Gastrocnemius medialis (tissue), 4 donors: ENCODE data around the gene PTPRR.

Source experiments
- POLR2A ChIP-seq, 2 donors: fragments of 450-650 bp; IDR thresholded peaks; one replicate each; pipeline ENCODE4 v1.6.1; 2017; ENCODE audit warnings: antibody characterized with exemption in 2 of 2, mild to moderate bottlenecking in 2 of 2, moderate library complexity in 2 of 2
- TF ChIP-seq, protein P1 (sequence below), 5 experiments: fragments of 450-650 bp in 3 of 5; fragments of 200-600 bp in 2 of 5; sonication (generic) in 2 of 5; IDR thresholded peaks in 4 of 5; conservative IDR thresholded peaks in 1 of 5; 1 replicate in 4 of 5; 2 replicates in 1 of 5; pipeline ENCODE4 v1.5.1; 2016 to 2019; ENCODE audit warnings: antibody characterized with exemption in 5 of 5, mild to moderate bottlenecking in 3 of 5, moderate library complexity in 3 of 5

DNA sequence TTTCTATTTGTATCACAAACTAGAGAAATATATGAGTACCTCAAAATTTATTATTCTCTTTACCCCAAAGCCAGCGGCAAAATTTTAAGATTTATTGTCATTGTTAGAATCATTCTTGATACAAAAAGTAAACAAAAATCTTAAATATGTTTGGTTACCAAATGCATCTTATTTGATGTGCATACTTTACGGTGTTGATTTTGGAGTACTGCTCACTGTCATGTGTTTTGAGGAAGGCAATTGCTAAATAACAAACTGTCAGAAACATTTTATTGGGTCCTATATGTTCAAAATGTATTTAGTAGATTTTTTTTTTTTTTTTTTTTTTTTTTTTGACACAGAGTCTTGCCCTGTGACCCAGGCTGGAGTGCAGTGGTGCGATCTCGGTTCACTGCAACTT lies 124.9 kb downstream of the PTPRR start:
- TF ChIP-seq, protein P1, sequence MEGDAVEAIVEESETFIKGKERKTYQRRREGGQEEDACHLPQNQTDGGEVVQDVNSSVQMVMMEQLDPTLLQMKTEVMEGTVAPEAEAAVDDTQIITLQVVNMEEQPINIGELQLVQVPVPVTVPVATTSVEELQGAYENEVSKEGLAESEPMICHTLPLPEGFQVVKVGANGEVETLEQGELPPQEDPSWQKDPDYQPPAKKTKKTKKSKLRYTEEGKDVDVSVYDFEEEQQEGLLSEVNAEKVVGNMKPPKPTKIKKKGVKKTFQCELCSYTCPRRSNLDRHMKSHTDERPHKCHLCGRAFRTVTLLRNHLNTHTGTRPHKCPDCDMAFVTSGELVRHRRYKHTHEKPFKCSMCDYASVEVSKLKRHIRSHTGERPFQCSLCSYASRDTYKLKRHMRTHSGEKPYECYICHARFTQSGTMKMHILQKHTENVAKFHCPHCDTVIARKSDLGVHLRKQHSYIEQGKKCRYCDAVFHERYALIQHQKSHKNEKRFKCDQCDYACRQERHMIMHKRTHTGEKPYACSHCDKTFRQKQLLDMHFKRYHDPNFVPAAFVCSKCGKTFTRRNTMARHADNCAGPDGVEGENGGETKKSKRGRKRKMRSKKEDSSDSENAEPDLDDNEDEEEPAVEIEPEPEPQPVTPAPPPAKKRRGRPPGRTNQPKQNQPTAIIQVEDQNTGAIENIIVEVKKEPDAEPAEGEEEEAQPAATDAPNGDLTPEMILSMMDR (IDR thresholded peaks at IDR 0.05 in 4 of 5, conservative IDR thresholded peaks at IDR 0.05 in 1 of 5) = no peak
- no peak for TF ChIP-seq POLR2A (IDR thresholded peaks at IDR 0.05)
